BLaER1 (cell line): ENCODE results near the gene MYO1B.
A peak's percentile ranks its signal among the peaks of the same experiment; 100 is the strongest.

ENCODE experiments used
- H3K27ac ChIP-seq: shearing (Covaris generic); formaldehyde crosslinking; 2 replicates; pipeline ENCODE4 v1.8.1; 2022
- H3K27me3 ChIP-seq: shearing (Covaris generic); formaldehyde crosslinking; 2 replicates; pipeline ENCODE4 v1.8.1; 2022
- H3K36me3 ChIP-seq: shearing (Covaris generic); formaldehyde crosslinking; 2 replicates; pipeline ENCODE4 v1.8.1; 2022
- H3K4me1 ChIP-seq: shearing (Covaris generic); formaldehyde crosslinking; 2 replicates; pipeline ENCODE4 v1.8.1; 2022
- H3K4me2 ChIP-seq: shearing (Covaris generic); formaldehyde crosslinking; 2 replicates; pipeline ENCODE4 v1.8.1; 2022
- H3K4me3 ChIP-seq: shearing (Covaris generic); formaldehyde crosslinking; 2 replicates; pipeline ENCODE4 v1.8.1; 2022
- H3K9ac ChIP-seq: shearing (Covaris generic); formaldehyde crosslinking; 2 replicates; pipeline ENCODE4 v1.8.1; 2022
- H3K9me3 ChIP-seq: shearing (Covaris generic); formaldehyde crosslinking; 2 replicates; pipeline ENCODE4 v1.8.1; 2022
- H4K20me1 ChIP-seq: shearing (Covaris generic); formaldehyde crosslinking; 2 replicates; pipeline ENCODE4 v1.8.1; 2022
- Cebpa-rat ChIP-seq: shearing (Covaris generic); IDR thresholded peaks from 2 replicates; pipeline ENCODE4 v1.8.1; 2022

MYO1B gene

DNA sequence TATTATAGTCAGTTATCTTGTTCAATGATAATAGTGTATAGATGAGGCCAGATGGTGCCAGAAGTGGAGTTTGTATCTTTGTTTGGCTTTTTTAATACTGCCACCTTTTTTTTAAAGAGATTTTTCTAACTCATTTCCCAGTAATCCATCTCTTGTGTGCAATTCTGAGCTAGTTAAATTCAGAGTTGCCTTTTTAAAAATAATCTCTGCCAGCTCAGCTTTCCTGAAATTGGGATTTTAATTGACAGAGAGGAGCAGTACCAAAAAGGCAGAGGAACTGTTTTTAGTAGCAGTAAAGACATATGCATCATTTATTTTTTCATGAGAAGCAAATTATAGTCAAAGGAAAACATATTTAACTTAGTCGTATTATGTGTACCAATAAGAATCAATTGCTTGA lies 185.3 kb downstream of the MYO1B start:
- peaks cover 6% of the 10 kb centered on the region for H3K4me1 ChIP-seq
- no peak overlapping the region for H3K9ac ChIP-seq
- TF ChIP-seq Cebpa-rat: no peak
- H3K36me3 ChIP-seq: peaks cover 7% of the 10 kb centered on the region; the same call in 1 of the 2 replicates
- no peak overlapping the region for H3K4me2 ChIP-seq
- H3K27ac ChIP-seq: no peak overlapping the region
- no peaks in the 10 kb centered on the region for H3K9me3 ChIP-seq
- no peak overlapping the region for H3K4me3 ChIP-seq
- H3K27me3 ChIP-seq: no peaks in the 10 kb centered on the region
- H4K20me1 ChIP-seq: no peaks in the 10 kb centered on the region

DNA sequence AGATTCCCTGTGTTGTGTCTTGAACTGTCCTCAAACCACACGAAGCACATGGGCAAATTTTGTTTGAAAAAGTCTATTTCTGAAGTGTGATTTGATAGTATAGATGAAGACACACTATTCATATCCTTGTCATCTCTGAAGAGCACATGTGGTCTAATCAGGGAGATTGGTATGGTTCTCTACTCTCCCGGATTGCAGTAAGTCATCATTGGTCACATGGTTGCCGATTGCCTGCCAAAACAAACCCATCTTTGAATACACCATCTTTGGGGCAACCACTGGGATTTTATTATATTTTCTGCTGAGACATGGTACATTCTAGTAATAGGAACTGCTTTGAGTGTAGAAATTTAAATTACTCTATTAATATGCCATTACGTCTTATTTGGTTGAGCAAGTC lies 186.9 kb downstream of the MYO1B start:
- Histone ChIP-seq H3K4me2 (no peak overlapping the region), H3K9me3 (no peaks in the 10 kb centered on the region), H3K9ac (no peak overlapping the region), H3K27ac (no peak overlapping the region), H3K4me1 (peaks cover 18% of the 10 kb centered on the region), H3K36me3 (no peaks in the 10 kb centered on the region), H4K20me1 (no peaks in the 10 kb centered on the region), H3K27me3 (no peaks in the 10 kb centered on the region), H3K4me3 (no peak overlapping the region)
- TF ChIP-seq Cebpa-rat: no peak

DNA sequence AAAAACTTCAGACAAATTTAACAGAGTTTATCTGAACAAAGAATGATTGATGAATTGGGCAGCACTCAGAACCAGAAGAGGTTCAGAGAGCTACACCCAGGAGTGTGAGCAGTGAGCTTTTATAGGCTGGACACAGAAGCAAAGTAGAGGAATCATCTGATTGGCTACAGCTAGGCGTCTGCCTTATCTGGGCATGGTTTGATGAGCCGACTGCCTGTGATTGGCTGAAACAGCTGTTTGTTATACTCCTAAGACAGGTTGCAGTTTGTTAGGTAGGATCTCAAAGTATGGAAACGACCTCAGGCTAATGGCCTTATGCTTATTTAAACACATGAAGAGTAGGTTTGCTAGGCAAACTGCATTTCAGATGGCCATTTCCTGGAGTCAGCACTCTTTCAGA lies 188.9 kb downstream of the MYO1B start:
- no peak overlapping the region for H3K4me2 ChIP-seq
- H3K36me3 ChIP-seq: no peaks in the 10 kb centered on the region
- no peak for TF ChIP-seq Cebpa-rat
- peaks cover 18% of the 10 kb centered on the region for H3K4me1 ChIP-seq
- H3K9me3 ChIP-seq: no peaks in the 10 kb centered on the region
- H3K9ac ChIP-seq: no peak overlapping the region
- no peak overlapping the region for H3K27ac ChIP-seq
- H3K4me3 ChIP-seq: no peak overlapping the region
- no peaks in the 10 kb centered on the region for H3K27me3 ChIP-seq
- no peaks in the 10 kb centered on the region for H4K20me1 ChIP-seq

DNA sequence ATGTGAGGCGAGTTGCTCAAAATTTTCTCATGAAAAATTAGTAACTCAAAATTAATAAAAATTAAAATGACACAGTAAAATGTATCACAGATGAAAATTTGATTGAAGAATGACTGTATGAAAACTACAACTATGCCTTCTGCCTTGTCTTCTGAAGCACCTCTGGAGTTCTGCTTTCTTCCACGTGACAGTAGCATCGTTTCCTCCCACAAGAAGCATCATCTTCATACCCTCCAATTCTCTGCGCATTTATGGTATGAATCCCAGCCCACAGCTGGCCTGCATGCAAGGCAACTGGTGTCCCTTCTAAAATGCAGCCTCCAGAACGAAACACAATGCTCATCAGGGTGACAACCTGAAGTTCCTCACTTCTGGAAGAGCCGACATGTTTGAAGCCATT lies 189.9 kb downstream of the MYO1B start:
- Histone ChIP-seq H3K9me3 (no peaks in the 10 kb centered on the region), H4K20me1 (no peaks in the 10 kb centered on the region), H3K9ac (no peak overlapping the region), H3K4me3 (no peak overlapping the region), H3K27ac (no peak overlapping the region), H3K4me1 (peaks cover 18% of the 10 kb centered on the region), H3K36me3 (no peaks in the 10 kb centered on the region), H3K27me3 (no peaks in the 10 kb centered on the region), H3K4me2 (peak overlapping the region; percentile 5; the same call in 1 of the 2 replicates)
- TF ChIP-seq Cebpa-rat: no peak

DNA sequence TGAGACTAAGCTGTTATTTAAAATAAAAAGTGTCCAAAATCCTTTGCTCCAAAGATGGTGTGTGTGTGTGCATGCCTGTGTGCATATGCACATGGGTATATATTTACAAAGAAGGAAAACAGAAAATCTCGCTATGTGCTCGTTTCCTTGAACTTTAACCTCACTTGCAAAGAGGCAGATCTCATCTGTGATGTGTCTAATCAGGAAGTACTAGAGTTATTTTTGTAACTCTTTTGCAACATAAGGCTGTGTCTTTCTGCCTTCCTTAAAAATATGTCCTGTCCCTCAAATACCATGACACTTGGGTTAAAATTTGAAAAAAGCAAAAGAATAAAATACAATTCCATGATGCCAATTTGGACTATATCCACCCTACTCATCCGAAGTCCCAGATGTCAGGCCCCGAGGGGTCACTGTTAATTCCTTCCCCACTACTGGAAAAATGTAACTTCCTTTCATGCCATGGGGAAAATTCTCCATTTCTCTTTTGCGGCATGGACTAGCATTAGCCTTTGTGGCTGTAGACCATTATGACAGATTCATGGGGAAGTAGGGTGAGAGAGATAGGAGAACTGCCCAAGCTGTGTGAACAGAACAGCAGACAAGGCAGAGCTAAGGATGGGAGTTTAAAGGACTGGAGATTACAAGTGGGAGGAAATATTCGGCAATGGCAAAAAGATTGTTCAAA lies 191.3 kb downstream of the MYO1B start:
- Histone ChIP-seq H3K27ac (no peak overlapping the region), H3K9me3 (no peaks in the 10 kb centered on the region), H3K27me3 (no peaks in the 10 kb centered on the region), H3K4me3 (no peak overlapping the region), H4K20me1 (no peaks in the 10 kb centered on the region), H3K9ac (no peak overlapping the region), H3K36me3 (no peaks in the 10 kb centered on the region), H3K4me2 (peak overlapping the region; percentile 52), H3K4me1 (peaks cover 18% of the 10 kb centered on the region)
- TF ChIP-seq Cebpa-rat: no peak

DNA sequence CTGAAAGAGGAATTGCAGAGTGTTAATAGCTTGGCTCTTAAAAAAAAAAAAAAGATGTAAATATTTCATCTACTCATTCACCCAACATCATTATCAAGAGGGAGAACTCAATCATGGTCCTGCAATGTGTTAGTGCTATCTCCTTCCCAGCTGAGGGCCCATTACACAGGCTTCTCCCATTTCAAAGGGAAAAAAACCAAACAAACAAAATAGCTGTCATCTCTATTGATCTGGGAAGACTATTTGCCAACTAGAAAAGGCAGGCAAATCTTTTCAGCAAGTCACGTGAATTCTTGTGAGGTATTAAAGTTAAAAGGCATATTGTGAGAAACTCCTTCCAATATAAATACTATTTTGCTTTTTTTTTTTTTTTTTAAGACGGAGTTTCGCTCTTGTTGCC lies 194.3 kb downstream of the MYO1B start:
- no peak overlapping the region for H3K4me3 ChIP-seq

DNA sequence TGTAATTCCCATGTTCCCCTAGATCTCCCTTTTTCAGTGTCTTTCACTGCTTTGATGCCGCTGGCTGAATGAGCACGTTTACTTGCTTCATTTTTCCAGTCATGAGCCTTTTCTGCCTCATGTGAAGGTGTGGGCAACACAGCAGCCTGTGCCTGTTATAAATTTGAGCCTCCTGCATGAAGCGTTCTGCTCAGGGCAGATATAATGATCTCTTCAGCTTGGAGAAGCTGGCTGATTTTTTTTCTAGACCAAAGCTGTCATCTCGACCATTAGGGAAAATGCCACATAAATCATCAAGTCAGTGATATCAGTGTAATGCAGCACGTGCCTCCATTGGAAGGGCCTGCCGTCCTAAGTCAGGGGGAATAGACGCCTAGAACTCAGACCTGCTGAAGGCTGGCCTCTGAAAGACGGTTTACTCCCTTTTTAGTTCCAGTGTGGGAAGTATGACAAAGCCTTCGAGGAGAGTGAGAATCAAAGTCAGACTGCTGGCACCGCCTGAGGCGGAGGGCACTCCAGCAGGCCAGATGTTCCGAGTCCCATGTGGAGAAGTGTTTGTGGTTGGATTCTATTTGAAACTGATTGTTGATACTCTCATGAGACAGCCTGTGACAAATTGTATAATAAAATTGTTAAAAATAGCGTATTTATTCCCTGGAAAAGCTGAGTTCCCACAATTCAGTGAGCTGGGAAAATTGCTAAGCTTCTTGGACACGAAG lies 196.5 kb downstream of the MYO1B start:
- no peak for TF ChIP-seq Cebpa-rat

More for the DNA sequence above, 194.3 kb downstream of the MYO1B start:
- no peak for TF ChIP-seq Cebpa-rat
- H3K27ac ChIP-seq: no peak overlapping the region
- no peaks in the 10 kb centered on the region for H3K36me3 ChIP-seq
- H3K4me1 ChIP-seq: peaks cover 18% of the 10 kb centered on the region
- H4K20me1 ChIP-seq: no peaks in the 10 kb centered on the region
- no peak overlapping the region for H3K9ac ChIP-seq
- no peak overlapping the region for H3K4me2 ChIP-seq
- H3K9me3 ChIP-seq: no peaks in the 10 kb centered on the region
- H3K27me3 ChIP-seq: no peaks in the 10 kb centered on the region

DNA sequence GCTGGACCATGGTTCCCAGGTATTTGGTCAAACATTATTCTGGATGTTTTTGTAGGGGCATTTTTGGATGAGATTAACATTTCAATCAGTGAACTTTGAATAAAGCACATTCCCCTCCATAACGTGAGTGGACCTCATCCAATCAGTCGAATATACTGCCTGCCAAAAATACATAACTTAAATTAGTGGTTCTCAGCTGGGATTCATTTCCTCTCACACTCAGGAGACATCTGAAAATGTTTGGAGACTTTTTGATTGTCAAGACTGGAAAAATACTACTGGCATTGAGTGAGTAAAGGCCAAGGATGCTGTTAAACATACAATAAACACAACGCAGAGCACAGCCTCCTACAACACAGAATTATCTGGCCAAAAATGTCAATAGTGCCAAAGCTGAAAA lies 198.2 kb downstream of the MYO1B start:
- no peaks in the 10 kb centered on the region for H3K4me1 ChIP-seq
- no peak overlapping the region for H3K9ac ChIP-seq
- no peak overlapping the region for H3K27ac ChIP-seq
- H3K4me2 ChIP-seq: no peak overlapping the region
- no peaks in the 10 kb centered on the region for H3K27me3 ChIP-seq
- TF ChIP-seq Cebpa-rat: no peak
- H3K36me3 ChIP-seq: no peaks in the 10 kb centered on the region
- H4K20me1 ChIP-seq: no peaks in the 10 kb centered on the region
- H3K4me3 ChIP-seq: no peak overlapping the region
- no peaks in the 10 kb centered on the region for H3K9me3 ChIP-seq

More for the DNA sequence above, 196.5 kb downstream of the MYO1B start:
- H4K20me1 ChIP-seq: no peaks in the 10 kb centered on the region
- H3K9me3 ChIP-seq: no peaks in the 10 kb centered on the region
- H3K27ac ChIP-seq: no peak overlapping the region
- H3K4me2 ChIP-seq: no peak overlapping the region
- H3K36me3 ChIP-seq: no peaks in the 10 kb centered on the region
- H3K9ac ChIP-seq: no peak overlapping the region
- peaks cover 3% of the 10 kb centered on the region for H3K4me1 ChIP-seq
- no peaks in the 10 kb centered on the region for H3K27me3 ChIP-seq
- no peak overlapping the region for H3K4me3 ChIP-seq

DNA sequence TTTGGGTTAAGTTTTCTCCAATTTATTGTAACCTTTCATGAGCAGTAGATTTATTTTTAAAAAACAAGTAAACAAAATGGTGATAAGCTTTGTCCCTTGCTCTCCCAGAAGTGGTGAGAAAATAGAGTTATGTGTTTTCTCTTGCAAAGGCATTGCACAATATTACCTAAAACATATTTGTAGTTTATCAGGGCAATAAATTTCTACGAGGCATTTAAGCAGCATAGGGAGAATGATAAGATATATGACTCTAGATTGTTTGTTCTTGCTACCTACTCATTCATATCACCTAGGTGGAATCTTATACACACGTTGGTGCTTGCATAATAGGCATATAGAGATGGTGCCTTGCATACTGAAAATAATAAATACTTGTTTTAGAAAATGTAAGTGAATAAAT lies 201.7 kb downstream of the MYO1B start:
- TF ChIP-seq Cebpa-rat: no peak; the same call in 1 of the 2 replicates
- no peaks in the 10 kb centered on the region for H3K27me3 ChIP-seq
- no peaks in the 10 kb centered on the region for H3K9me3 ChIP-seq
- no peak overlapping the region for H3K4me3 ChIP-seq
- no peak overlapping the region for H3K4me2 ChIP-seq
- H4K20me1 ChIP-seq: no peaks in the 10 kb centered on the region
- H3K9ac ChIP-seq: no peak overlapping the region
- no peak overlapping the region for H3K27ac ChIP-seq
- no peaks in the 10 kb centered on the region for H3K4me1 ChIP-seq
- H3K36me3 ChIP-seq: no peaks in the 10 kb centered on the region

DNA sequence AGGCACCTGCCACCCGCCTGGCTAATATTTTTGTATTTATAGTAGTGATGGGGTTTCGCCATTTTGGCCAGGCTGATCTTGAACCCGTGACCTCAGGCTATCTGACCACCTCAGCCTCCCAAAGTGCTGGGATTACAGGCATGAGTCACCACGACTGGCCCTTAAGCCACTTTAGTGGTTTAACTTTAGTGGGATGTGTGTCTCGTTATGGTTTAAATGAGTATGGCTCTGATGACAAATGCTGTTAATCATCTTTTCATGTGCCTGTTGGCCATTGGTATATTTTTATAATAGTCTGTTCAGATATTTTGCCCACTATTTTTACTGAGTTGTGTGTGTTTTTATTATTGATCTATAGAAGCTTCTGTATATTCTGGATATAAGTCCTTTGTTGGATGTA lies 205.9 kb downstream of the MYO1B start:
- Histone ChIP-seq H3K4me2 (no peak overlapping the region), H3K36me3 (no peaks in the 10 kb centered on the region), H3K9ac (no peak overlapping the region), H4K20me1 (no peaks in the 10 kb centered on the region), H3K27me3 (no peaks in the 10 kb centered on the region), H3K4me3 (no peak overlapping the region), H3K9me3 (peaks cover 13% of the 10 kb centered on the region), H3K27ac (no peak overlapping the region), H3K4me1 (no peaks in the 10 kb centered on the region)
- TF ChIP-seq Cebpa-rat: no peak
